SK-N-SH (cell line): Measurements from ENCODE around the gene HMHB1. TPM values are rescaled to one million over a fixed set of nuclear protein-coding genes. Genes with fewer than 3 reads are reported as not detected.
A peak's percentile ranks its signal among the peaks of the same experiment; 100 is the strongest.

Experiments used
- CTCF ChIA-PET: fragments of 300-600, 350-600 bp; formaldehyde crosslinking; extraction: SDS; loops from one replicate; lab custom pipeline; 2021; lab: Yijun Ruan, JAX
- POLR2A ChIA-PET: fragments of 350-600 bp; sonication (Branson Sonifier 250); formaldehyde crosslinking; extraction: SDS; loops from one replicate; lab custom pipeline; 2020; ENCODE audit warnings: antibody characterized with exemption, inconsistent platforms; lab: Yijun Ruan, JAX
- DNase-seq: peaks from one replicate; pipeline ENCODE4 v3.0.0; 2012
- H2AFZ ChIP-seq: fragments of 200-600 bp; sonication (generic); 2 replicates; pipeline ENCODE4 v1.8.1; 2016; ENCODE audit warnings: antibody characterized with exemption, mild to moderate bottlenecking, low read depth
- H3F3A ChIP-seq: fragments of 200-600 bp; sonication (generic); replicated peaks from 2 replicates; pipeline ENCODE3; 2016; ENCODE audit warnings: antibody characterized with exemption, mild to moderate bottlenecking; ENCODE audit not compliant: insufficient read depth
- H3K27ac ChIP-seq, 2 experiments: fragments of 200-500 bp in 1 of 2; fragments of 200-600 bp in 1 of 2; sonication (Bioruptor generic) in 1 of 2; sonication (generic), shearing (Covaris generic) in 1 of 2; 2 replicates each; pipeline versions ENCODE4 v1.5.1 to v1.6.1; 2014 to 2016; ENCODE audit warnings: low read depth in 2 of 2, inconsistent platforms in 1 of 2, low read length in 1 of 2, mild to moderate bottlenecking in 1 of 2, mixed read lengths in 1 of 2
- H3K27me3 ChIP-seq: fragments of 200-600 bp; sonication (generic), shearing (Covaris generic); 2 replicates; pipeline ENCODE4 v1.6.1; 2016; ENCODE audit warnings: mixed run types; ENCODE audit not compliant: insufficient read depth
- H3K36me3 ChIP-seq, 2 experiments: fragments of 200-500 bp in 1 of 2; fragments of 200-600 bp in 1 of 2; sonication (Bioruptor generic) in 1 of 2; sonication (generic) in 1 of 2; replicated peaks in 1 of 2; 2 replicates each; pipeline versions ENCODE3 to v1.5.1; 2014 to 2016; ENCODE audit warnings: low read length in 1 of 2, mild to moderate bottlenecking in 1 of 2; ENCODE audit not compliant: insufficient read depth in 2 of 2, control insufficient read depth in 1 of 2
- H3K4me1 ChIP-seq, 2 experiments: fragments of 200-500 bp in 1 of 2; fragments of 200-600 bp in 1 of 2; sonication (Bioruptor generic) in 1 of 2; sonication (generic), shearing (Covaris generic) in 1 of 2; 2 replicates each; pipeline versions ENCODE4 v1.5.1 to v1.6.1; 2014 to 2016; ENCODE audit warnings: low read depth in 1 of 2, low read length in 1 of 2, mixed run types in 1 of 2; ENCODE audit not compliant: insufficient read depth in 2 of 2, control insufficient read depth in 1 of 2
- H3K4me2 ChIP-seq: fragments of 200-600 bp; sonication (generic), shearing (Covaris generic); 2 replicates; pipeline ENCODE4 v1.6.1; 2017; ENCODE audit warnings: mixed run types
- H3K4me3 ChIP-seq, 2 experiments: fragments of 200-500 bp in 1 of 2; fragments of 200-600 bp in 1 of 2; sonication (Bioruptor generic) in 1 of 2; sonication (generic), shearing (Covaris generic) in 1 of 2; 2 replicates each; pipeline versions ENCODE4 v1.5.1 to v1.8.1; 2014 to 2016; ENCODE audit warnings: low read depth in 2 of 2, inconsistent platforms in 1 of 2, low read length in 1 of 2, mild to moderate bottlenecking in 1 of 2, mixed read lengths in 1 of 2, moderate library complexity in 1 of 2
- H3K79me2 ChIP-seq: fragments of 200-600 bp; sonication (generic); 2 replicates; pipeline ENCODE4 v1.8.1; 2017; ENCODE audit warnings: mild to moderate bottlenecking; ENCODE audit not compliant: insufficient read depth
- H3K9ac ChIP-seq: fragments of 200-600 bp; sonication (generic); 2 replicates; pipeline ENCODE4 v1.6.1; 2017; ENCODE audit warnings: mixed run types
- H3K9me2 ChIP-seq: fragments of 200-600 bp; sonication (generic); 2 replicates; pipeline ENCODE4 v1.6.1; 2017; ENCODE audit warnings: mixed run types
- H3K9me3 ChIP-seq: fragments of 200-600 bp; sonication (generic); 2 replicates; pipeline ENCODE4 v1.6.1; 2017; ENCODE audit warnings: mixed run types, mild to moderate bottlenecking, moderate library complexity
- H4K20me1 ChIP-seq: fragments of 200-600 bp; sonication (generic); 2 replicates; pipeline ENCODE4 v1.6.1; 2017; ENCODE audit warnings: mild to moderate bottlenecking, mixed run types; ENCODE audit not compliant: insufficient read depth
- EP300 ChIP-seq, 2 experiments: IDR thresholded peaks; 2 replicates each; pipeline versions ENCODE4 v1.4.0 to v1.6.1; 2012; ENCODE audit warnings: borderline replicate concordance in 1 of 2, low read depth in 1 of 2, low read length in 1 of 2
- FOXJ3 ChIP-seq: sonication (generic); formaldehyde crosslinking; IDR thresholded peaks from 2 replicates; pipeline ENCODE4 v1.5.1; 2020; ENCODE audit warnings: mild to moderate bottlenecking, missing genetic modification reagents
- GABPA ChIP-seq: IDR thresholded peaks from 2 replicates; pipeline ENCODE4 v1.4.0; 2012; ENCODE audit warnings: low read depth, mild to moderate bottlenecking
- GATA2 ChIP-seq: sonication (generic); formaldehyde crosslinking; IDR thresholded peaks from 2 replicates; pipeline ENCODE4 v1.5.0; 2020; ENCODE audit warnings: mild to moderate bottlenecking, missing genetic modification reagents
- MXI1 ChIP-seq: IDR thresholded peaks from 2 replicates; pipeline ENCODE4 v1.6.1; 2012; ENCODE audit warnings: mild to moderate bottlenecking, low read depth, low read length, improper control_type of control experiment
- NRF1 ChIP-seq: IDR thresholded peaks from 2 replicates; pipeline ENCODE4 v1.6.1; 2012; ENCODE audit warnings: low read depth, mild to moderate bottlenecking, low read length
- RFX5 ChIP-seq: IDR thresholded peaks from 2 replicates; pipeline ENCODE4 v1.6.1; 2012; ENCODE audit warnings: mild to moderate bottlenecking, improper control_type of control experiment, low read length
- RXRA ChIP-seq: IDR thresholded peaks from 2 replicates; pipeline ENCODE4 v1.4.0; 2012; ENCODE audit warnings: low read depth, mild to moderate bottlenecking, borderline replicate concordance
- TCF12 ChIP-seq: IDR thresholded peaks from 2 replicates; pipeline ENCODE4 v1.4.0; 2012
- YY1 ChIP-seq: IDR thresholded peaks from 2 replicates; pipeline ENCODE4 v1.4.0; 2012; ENCODE audit warnings: low read depth, mild to moderate bottlenecking
- WGBS: methylation state at CpG from one replicate; pipeline ENCODE4 v1.1.6; 2017; ENCODE audit warnings: low lambda C conversion rate; 5-methylcytosine and 5-hydroxymethylcytosine counted together
- polyA plus RNA-seq, 3 experiments: library from polyadenylated mRNA; depleted of rRNA; stranded (reverse); fragments of >200 nt; gene quantifications; 2 replicates each; pipeline ENCODE4 v1.2.3, GENCODE V29; 2012
- TF ChIP-seq, protein P1 (sequence below): IDR thresholded peaks from 2 replicates; pipeline ENCODE4 v1.4.0; 2012; ENCODE audit warnings: low read depth, borderline replicate concordance
- TF ChIP-seq, protein P2 (sequence below): IDR thresholded peaks from 2 replicates; pipeline ENCODE4 v1.4.0; 2012; ENCODE audit warnings: low read depth
- TF ChIP-seq, protein P3 (sequence below): IDR thresholded peaks from 2 replicates; pipeline ENCODE4 v1.6.1; 2012; ENCODE audit warnings: mild to moderate bottlenecking, low read depth, low read length, moderate library complexity

The HMHB1 gene
- polyA plus RNA-seq, 1 of the 3 experiments (the other 2 are of a cell fraction), result not detected

DNA sequence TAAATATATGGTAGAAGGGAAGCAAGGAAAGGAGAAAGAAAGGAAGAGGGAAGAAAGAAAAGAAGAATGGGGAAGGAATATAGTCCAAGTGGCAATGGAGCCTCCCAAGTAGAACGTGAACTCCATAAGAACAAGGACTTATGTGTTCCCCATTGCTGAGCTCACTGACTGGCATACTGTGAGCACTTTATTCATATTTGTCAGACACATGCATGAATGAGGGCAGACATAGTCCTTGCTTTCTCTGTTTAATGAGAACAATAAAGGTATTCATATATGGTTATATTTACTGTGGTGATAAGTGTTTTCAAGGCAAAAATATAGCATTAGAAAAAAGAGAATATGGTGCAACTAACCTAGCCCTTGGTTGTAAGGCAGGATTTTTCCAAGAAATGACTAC is 23.6 kb upstream of the HMHB1 start:
- H3K27me3 ChIP-seq, result no peaks in the 10 kb centered on the region
- H3K36me3 ChIP-seq, result no peaks in the 10 kb centered on the region
- TF ChIP-seq MXI1 (no peak), NRF1 (no peak), TCF12 (no peak), GABPA (no peak), EP300 (IDR thresholded peaks at IDR 0.05; ENCODE audit: borderline replicate concordance in 1 of 2, low read depth in 1 of 2, low read length in 1 of 2) (no peak), FOXJ3 (CRISPR knock-in tag) (no peak), RFX5 (no peak), RXRA (no peak), YY1 (no peak)
- TF ChIP-seq, protein P1, sequence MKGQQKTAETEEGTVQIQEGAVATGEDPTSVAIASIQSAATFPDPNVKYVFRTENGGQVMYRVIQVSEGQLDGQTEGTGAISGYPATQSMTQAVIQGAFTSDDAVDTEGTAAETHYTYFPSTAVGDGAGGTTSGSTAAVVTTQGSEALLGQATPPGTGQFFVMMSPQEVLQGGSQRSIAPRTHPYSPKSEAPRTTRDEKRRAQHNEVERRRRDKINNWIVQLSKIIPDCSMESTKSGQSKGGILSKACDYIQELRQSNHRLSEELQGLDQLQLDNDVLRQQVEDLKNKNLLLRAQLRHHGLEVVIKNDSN, result no peak
- TF ChIP-seq, protein P2, sequence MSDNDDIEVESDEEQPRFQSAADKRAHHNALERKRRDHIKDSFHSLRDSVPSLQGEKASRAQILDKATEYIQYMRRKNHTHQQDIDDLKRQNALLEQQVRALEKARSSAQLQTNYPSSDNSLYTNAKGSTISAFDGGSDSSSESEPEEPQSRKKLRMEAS, result no peak
- POLR2A ChIA-PET, result no interaction called here
- CTCF ChIA-PET, result interaction anchor here (1.8 kb wide), 1 partner anchor 37 kb away, joined by 6 read pairs; no protein-coding TSS in a partner anchor
- H3K9ac ChIP-seq, result no peak overlapping the region
- WGBS, result 94% methylated on average over 1 of the region's 1 CpG
- no peaks in the 10 kb centered on the region for H3K9me3 ChIP-seq
- no peaks in the 10 kb centered on the region for H3K79me2 ChIP-seq
- H3K4me1 ChIP-seq, result peaks cover 0 to 7% of the 10 kb centered on the region in 2 experiments; a peak in 1 of 4 replicates
- no peaks in the 10 kb centered on the region for H3K9me2 ChIP-seq
- H3K27ac ChIP-seq, result no peak overlapping the region
- no peak overlapping the region for H3K4me2 ChIP-seq
- no peak for DNase-seq
- H3F3A ChIP-seq, result no peaks in the 10 kb centered on the region
- no peak overlapping the region for H2AFZ ChIP-seq
- H3K4me3 ChIP-seq, result no peak overlapping the region
- H4K20me1 ChIP-seq, result no peaks in the 10 kb centered on the region

DNA sequence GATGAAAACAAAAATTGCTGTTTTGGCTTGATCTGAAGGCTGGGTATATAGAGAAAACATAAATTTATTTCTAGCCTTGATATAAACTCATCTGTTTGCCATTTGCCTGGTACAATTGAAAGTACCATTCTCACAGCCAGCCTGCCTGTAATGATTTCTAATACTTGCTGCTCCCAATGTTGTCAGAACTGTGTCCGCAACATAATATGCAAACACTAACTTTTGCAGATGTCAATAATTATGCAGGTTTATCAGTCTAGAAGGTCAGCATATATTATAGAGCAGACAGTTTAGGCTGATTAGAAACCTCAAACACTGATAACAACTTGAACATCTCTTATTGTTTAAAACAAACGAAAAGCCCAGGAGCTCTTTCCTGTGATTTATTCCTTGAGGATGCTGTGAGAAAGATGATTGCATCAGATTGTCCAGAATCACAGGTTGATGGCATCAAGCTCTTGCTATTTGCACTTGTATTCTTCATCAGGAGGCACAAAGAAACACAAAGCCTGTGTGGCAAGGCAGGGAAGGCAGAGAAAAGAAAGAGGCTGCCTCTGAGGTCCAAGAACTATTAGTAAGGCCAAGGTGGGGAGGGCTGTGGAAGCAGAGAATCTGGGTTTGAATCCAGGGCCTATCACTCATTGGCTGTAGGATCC is 21.4 kb upstream of the HMHB1 start:
- no peak overlapping the region for H3K4me3 ChIP-seq
- peak overlapping the region in 1 of 2 experiments; percentile 56; a peak in 2 of 4 replicates for H3K27ac ChIP-seq
- 83% methylated on average over 2 of the region's 2 CpGs for whole genome bisulfite sequencing
- H3K9me3 ChIP-seq, result no peaks in the 10 kb centered on the region
- POLR2A ChIA-PET, result no interaction called here
- H3K79me2 ChIP-seq, result no peaks in the 10 kb centered on the region
- H4K20me1 ChIP-seq, result no peaks in the 10 kb centered on the region
- no peaks in the 10 kb centered on the region for H3K36me3 ChIP-seq
- no peak overlapping the region for H2AFZ ChIP-seq
- H3K27me3 ChIP-seq, result no peaks in the 10 kb centered on the region
- CTCF ChIA-PET, result no interaction called here
- no peaks in the 10 kb centered on the region for H3K9me2 ChIP-seq
- TF ChIP-seq, protein P3, sequence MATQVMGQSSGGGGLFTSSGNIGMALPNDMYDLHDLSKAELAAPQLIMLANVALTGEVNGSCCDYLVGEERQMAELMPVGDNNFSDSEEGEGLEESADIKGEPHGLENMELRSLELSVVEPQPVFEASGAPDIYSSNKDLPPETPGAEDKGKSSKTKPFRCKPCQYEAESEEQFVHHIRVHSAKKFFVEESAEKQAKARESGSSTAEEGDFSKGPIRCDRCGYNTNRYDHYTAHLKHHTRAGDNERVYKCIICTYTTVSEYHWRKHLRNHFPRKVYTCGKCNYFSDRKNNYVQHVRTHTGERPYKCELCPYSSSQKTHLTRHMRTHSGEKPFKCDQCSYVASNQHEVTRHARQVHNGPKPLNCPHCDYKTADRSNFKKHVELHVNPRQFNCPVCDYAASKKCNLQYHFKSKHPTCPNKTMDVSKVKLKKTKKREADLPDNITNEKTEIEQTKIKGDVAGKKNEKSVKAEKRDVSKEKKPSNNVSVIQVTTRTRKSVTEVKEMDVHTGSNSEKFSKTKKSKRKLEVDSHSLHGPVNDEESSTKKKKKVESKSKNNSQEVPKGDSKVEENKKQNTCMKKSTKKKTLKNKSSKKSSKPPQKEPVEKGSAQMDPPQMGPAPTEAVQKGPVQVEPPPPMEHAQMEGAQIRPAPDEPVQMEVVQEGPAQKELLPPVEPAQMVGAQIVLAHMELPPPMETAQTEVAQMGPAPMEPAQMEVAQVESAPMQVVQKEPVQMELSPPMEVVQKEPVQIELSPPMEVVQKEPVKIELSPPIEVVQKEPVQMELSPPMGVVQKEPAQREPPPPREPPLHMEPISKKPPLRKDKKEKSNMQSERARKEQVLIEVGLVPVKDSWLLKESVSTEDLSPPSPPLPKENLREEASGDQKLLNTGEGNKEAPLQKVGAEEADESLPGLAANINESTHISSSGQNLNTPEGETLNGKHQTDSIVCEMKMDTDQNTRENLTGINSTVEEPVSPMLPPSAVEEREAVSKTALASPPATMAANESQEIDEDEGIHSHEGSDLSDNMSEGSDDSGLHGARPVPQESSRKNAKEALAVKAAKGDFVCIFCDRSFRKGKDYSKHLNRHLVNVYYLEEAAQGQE, result no peak
- peak; percentile 41 for TF ChIP-seq GATA2 (CRISPR knock-in tag)
- H3K4me2 ChIP-seq, result no peak overlapping the region
- peak; percentile 9 for DNase-seq
- H3K9ac ChIP-seq, result no peak overlapping the region
- H3F3A ChIP-seq, result no peaks in the 10 kb centered on the region
- peaks cover 0 to 7% of the 10 kb centered on the region in 2 experiments; a peak in 1 of 4 replicates for H3K4me1 ChIP-seq
